Left ventricle myocardium inferior (tissue), 1 donor: Measurements from ENCODE around the gene AIFM3. TPM values are rescaled to one million over a fixed set of nuclear protein-coding genes. Genes with fewer than 3 reads are reported as not detected.

Source experiments
- DNase-seq: peaks from one replicate; pipeline ENCODE4 v3.0.0-alpha.2; 2020
- H3K27ac ChIP-seq: fragments of 200-600 bp; replicated peaks from 2 replicates; pipeline ENCODE4 v1.8.0; 2021
- H3K27me3 ChIP-seq: fragments of 200-600 bp; 2 replicates; pipeline ENCODE4 v1.8.0; 2021; ENCODE audit warnings: low read depth
- H3K36me3 ChIP-seq: fragments of 200-600 bp; 2 replicates; pipeline ENCODE4 v1.8.0; 2021
- H3K4me1 ChIP-seq: fragments of 200-600 bp; 2 replicates; pipeline ENCODE4 v1.8.0; 2021
- H3K4me3 ChIP-seq: fragments of 200-600 bp; 2 replicates; pipeline ENCODE4 v1.8.0; 2021; ENCODE audit warnings: mild to moderate bottlenecking, moderate library complexity
- H3K9me3 ChIP-seq: fragments of 200-600 bp; replicated peaks from 2 replicates; pipeline ENCODE4 v1.8.0; 2021
- CTCF ChIP-seq: fragments of 200-600 bp; IDR thresholded peaks from 2 replicates; pipeline ENCODE4 v1.8.0; 2021; ENCODE audit warnings: antibody characterized with exemption, mild to moderate bottlenecking, borderline replicate concordance
- intact Hi-C: fragments of 100-400 bp; cut with micrococcal nuclease; formaldehyde crosslinking; loops from one replicate; pipeline ENCODE4 v1.11.0; 2022
- total RNA-seq: library from RNA; stranded (reverse); fragmentation: NEBNext Ultra II Directional; extraction: Animal tissue kit (Norgen Biotek cat#: 25700); gene quantifications from one replicate; pipeline ENCODE4 v1.2.1, GENCODE V29; 2021
- donor health status: DM: no; HTN: yes; CAD: no; lungs with severe emphysema.

AIFM3 gene
- total RNA-seq, 1 donor from 2014 or later, result 0.47 TPM

- H3K27ac ChIP-seq, result no peak overlapping the region
- no peak for TF ChIP-seq CTCF
- H3K9me3 ChIP-seq, result no peaks in the 10 kb centered on the region
- intact Hi-C loops, result no loop called here
- peaks cover 22% of the 10 kb centered on the region for H3K4me1 ChIP-seq
- DNase-seq, result no peak
- no peaks in the 10 kb centered on the region for H3K27me3 ChIP-seq
- no peak overlapping the region for H3K4me3 ChIP-seq
- peaks cover 45% of the 10 kb centered on the region for H3K36me3 ChIP-seq
Measured at GRCh38 chr22:20951151-20951931, 15.7 kb upstream of the AIFM3 start.

GRCh38 chr22:20951932-20952380 lies 15.1 kb upstream of the AIFM3 start:
- Histone ChIP-seq H3K4me3 (no peak overlapping the region), H3K36me3 (peaks cover 45% of the 10 kb centered on the region), H3K27ac (no peak overlapping the region), H3K9me3 (no peaks in the 10 kb centered on the region), H3K27me3 (no peaks in the 10 kb centered on the region), H3K4me1 (peaks cover 20% of the 10 kb centered on the region)
- TF ChIP-seq CTCF, result no peak
- intact Hi-C loops, result no loop called here
- DNase-seq, result no peak

- H3K27ac ChIP-seq, result no peak overlapping the region
- TF ChIP-seq CTCF, result no peak
- H3K4me3 ChIP-seq, result no peak overlapping the region
- intact Hi-C loops, result no loop called here
- no peaks in the 10 kb centered on the region for H3K9me3 ChIP-seq
- no peak for DNase-seq
- peaks cover 45% of the 10 kb centered on the region for H3K36me3 ChIP-seq
- peaks cover 24% of the 10 kb centered on the region for H3K4me1 ChIP-seq
- no peaks in the 10 kb centered on the region for H3K27me3 ChIP-seq
Measured at GRCh38 chr22:20952544-20953341, 14.3 kb upstream of the AIFM3 start.

- H3K27me3 ChIP-seq, result no peaks in the 10 kb centered on the region
- H3K27ac ChIP-seq, result no peak overlapping the region
Measured at GRCh38 chr22:20953342-20953608, 13.8 kb upstream of the AIFM3 start.

More at GRCh38 chr22:20953342-20953608, 13.8 kb upstream of the AIFM3 start:
- intact Hi-C loops, result no loop called here
- Histone ChIP-seq H3K9me3 (no peaks in the 10 kb centered on the region), H3K4me3 (no peak overlapping the region), H3K4me1 (peaks cover 30% of the 10 kb centered on the region), H3K36me3 (peaks cover 45% of the 10 kb centered on the region)
- no peak for DNase-seq
- no peak for TF ChIP-seq CTCF
